ENCODE results near the gene TRPM3. TPM values are rescaled to one million over a fixed set of nuclear protein-coding genes. Genes with fewer than 3 reads are reported as not detected.
A peak's percentile ranks its signal among the peaks of the same experiment; 100 is the strongest.

Gene TRPM3
- polyA plus RNA-seq, 12 donors: 0.16 to 2.0 (median 0.36) TPM; not detected in 2

DNA sequence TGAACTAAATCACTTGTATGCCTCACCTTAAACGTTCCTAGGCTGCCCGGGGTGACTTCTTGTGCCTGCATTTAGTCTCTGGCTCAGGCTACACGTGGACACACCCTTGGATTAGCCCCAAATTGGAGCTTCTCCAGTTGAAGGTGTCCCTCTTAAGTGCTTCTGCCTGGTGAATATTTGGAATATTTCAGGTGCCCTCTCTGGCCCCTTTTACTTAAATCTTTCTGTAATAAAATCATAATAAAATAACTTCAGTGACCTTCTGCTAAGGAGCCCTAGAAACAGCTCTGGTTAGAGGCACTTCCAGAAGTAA lies 632.7 kb downstream of the TRPM3 start:
- DNase-seq: no peak

DNA sequence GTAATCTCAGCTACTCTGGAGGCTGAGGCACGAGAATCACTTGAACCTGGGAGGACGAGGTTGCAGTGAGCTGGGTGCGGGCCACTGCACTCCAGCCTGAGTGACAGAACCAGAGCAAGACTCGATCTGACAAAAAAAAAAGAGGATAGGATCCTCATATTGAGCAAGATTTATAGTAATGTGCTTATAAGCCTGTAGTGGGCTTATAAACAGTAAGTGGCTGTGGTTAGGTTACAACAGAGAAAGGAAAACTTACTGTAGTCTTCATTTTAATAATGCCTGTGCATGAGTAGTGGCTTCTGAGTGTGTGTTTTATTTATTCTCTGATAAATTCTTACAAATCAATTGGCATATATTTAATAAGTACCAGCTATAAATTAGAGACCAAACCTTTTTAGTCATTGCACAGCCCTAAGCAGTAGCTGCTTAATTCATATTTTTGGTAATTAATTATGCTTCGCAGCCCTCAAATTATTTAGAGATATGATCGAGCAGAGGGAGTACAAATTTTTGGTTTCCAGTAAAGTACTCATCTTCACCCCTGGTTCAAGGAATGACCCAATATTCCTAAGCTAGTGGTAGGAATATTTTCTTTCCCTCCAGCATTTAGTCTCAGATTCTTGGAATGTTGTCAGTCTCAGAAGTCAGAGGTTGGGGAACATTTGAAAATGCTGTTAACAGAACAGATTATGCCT lies 633.2 kb downstream of the TRPM3 start:
- DNase-seq: no peak

DNA sequence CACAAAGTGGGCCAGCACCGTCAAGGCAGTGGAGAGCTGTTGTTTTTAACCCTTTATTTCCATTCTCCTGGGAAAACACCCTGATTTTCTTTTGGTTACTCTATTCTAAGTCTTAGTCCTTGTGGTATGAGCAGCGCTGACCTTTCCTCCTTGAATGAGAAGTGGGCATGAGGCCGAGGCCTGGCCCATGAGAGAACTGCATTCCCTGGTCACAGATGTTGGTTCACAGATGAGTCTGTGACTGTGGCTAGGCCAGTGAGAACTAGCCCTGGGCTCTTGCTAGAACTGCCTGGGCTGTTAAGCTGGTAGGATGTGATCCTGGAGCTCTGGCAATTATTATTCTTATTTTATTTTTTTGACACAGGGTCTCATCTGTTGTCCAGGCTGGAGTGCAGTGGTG lies 635.3 kb downstream of the TRPM3 start:
- no peak for DNase-seq

DNA sequence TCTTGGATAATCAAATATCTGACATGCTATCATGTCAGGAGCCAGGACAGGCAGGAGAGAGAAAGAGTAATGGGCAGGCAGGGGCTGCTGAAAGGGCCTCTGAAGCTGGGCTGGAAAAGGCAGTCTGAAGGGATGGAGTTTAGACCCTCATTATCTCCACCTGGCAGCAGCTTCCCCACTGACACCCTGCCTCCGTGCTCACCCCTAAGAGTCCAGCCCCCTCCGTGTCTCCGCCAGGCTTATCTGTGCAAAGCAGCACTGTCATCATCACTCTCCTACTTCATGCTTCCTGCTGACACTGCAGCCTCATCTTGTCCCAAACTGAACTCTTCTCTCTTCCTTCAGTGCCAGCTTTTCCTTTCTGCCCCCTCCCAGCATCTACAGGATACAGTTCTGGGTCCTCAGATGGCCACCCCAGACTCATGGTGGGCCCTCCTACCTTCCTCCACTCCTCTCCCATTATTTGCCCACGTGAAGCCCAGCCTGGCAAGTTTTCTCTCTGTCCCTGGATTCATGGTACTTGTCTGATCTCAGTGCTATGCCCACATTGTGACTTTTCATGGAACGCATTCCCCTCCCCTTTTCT lies 636.1 kb downstream of the TRPM3 start:
- DNase-seq: no peak

DNA sequence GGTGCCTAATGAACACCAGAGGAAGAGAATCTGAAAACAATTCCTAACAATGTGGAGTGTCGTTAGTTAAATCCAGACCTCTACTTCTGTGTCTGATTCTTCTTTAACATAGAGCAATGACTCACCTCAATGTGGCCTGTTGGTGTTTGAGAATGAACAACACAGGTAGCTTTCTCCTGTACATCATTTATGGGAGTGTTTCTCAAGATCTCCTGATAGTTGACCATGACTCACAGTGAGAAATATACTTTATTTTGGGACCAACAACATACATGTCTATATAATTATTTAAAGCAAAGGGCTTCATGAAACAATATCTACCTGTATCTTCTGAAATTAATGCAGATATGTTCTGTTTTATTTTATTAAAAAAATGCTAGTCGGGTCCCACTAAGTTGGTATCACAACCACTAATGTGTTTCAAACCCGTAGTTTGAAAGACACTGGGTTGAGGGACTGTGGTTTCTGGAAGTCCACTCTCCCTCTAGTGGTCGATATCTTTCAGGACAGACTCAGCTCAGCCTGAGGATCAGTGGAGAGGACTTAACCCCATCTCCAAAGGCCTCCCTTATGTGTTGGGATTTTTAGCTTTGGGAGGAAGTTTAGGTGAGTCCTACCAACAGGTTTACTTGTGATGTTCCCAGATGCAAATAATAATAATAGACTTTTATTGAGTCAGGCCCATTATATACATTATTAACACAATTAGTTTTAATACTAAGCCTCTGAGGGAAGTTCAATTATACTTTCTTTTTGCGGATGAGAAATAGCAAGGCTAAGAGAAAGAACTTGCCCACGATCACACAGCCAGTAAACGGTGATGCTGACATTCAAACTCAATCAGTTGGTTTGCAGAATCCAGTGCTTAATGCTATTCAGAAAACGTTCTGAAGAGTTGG lies 636.9 kb downstream of the TRPM3 start:
- DNase-seq: peak; percentile 43

DNA sequence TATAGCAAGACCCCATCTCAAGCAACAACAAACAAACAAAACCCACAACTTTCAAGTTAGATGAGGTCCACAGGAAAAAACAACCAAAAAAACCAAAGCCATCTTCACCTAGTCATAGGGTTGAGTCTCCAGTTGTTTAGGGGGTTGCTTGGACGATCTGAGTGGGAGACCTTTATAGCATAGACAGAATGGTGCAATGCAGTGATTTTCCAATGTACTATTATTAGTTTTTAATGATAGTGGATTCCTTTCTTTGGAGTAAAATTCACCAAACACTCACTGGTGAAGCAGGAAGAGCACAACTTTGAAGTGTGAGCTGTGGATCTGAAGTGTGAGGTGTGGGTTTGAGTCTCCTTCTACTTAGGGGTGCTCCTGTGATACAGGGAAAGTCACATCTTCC lies 640.0 kb downstream of the TRPM3 start:
- no peak for DNase-seq

DNA sequence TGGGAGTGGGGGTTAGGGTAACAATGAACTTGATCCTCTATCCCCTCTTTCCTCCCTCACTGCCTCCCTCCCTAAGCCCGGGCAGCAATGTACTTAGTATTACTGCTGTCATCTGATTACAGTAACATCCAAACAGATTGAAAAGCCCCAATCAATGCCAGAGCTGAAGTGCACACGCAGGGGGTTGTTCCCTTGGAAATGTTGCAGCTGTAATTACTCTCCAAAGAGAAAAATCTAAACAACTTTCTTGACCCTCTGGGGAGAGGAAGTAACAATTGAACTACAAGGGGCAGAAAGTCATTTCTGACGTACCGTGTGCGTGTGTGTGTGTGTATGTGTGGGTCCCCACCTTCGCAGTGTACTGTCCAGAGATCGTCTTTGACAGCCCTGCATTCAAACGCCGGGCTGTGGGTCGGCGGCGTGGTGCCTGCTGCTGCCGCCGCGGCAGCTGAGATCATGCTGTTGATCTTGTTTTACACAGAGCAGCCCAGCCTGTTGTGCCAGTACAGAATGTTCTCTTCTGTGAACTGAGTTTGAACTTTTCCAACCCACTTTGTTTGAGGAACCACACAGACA lies 640.9 kb downstream of the TRPM3 start:
- DNase-seq: no peak

DNA sequence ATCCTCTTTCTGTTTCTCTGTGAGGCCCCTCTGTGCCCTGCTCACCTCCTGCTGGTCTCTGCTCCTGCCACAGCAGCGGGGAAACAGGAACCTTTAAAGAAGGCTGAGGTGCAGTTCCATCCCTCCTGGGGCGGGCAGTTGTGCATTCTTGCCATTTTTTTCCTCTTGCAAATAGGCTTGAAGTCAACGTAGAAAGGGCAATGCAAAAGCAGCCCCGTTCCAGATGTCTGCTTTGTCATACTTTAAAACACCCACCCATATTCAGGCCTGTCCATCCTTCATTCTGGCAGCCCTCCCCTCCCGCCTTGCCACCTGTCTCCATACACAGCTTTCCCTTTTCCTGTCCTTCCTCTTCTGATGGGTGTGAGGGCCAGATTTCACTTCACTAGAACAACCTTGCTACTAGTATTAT lies 641.5 kb downstream of the TRPM3 start:
- no peak for DNase-seq

All from muscle of arm (tissue), 12 donors.